ENCODE measurements around the gene F7.

Gene F7

DNA sequence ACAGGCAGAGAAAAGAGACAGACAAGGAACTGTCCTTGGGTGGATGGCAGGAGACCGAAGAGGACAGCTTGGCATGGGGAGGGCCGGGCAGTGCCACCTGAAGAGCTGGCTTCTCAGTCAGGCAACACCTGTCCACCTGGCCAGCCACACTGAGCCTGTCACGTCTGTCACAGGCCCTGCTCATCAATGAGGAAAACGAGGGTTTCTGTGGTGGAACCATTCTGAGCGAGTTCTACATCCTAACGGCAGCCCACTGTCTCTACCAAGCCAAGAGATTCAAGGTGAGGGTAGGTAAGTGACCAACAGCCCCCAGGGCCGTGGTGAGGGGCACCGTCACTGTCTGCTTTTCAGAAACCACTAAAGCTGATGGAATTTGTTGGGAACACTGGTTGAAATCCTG, 41.6 kb downstream of the F7 start:
- TF ChIP-seq, protein P1, sequence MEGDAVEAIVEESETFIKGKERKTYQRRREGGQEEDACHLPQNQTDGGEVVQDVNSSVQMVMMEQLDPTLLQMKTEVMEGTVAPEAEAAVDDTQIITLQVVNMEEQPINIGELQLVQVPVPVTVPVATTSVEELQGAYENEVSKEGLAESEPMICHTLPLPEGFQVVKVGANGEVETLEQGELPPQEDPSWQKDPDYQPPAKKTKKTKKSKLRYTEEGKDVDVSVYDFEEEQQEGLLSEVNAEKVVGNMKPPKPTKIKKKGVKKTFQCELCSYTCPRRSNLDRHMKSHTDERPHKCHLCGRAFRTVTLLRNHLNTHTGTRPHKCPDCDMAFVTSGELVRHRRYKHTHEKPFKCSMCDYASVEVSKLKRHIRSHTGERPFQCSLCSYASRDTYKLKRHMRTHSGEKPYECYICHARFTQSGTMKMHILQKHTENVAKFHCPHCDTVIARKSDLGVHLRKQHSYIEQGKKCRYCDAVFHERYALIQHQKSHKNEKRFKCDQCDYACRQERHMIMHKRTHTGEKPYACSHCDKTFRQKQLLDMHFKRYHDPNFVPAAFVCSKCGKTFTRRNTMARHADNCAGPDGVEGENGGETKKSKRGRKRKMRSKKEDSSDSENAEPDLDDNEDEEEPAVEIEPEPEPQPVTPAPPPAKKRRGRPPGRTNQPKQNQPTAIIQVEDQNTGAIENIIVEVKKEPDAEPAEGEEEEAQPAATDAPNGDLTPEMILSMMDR (IDR thresholded peaks at IDR 0.05; ENCODE audit: low read depth, low read length, poor library complexity, severe bottlenecking), result no peak
- TF ChIP-seq EZH2phosphoT487 (IDR thresholded peaks at IDR 0.05; ENCODE audit: borderline replicate concordance, low read length), result no peak
- no peaks in the 10 kb centered on the region for H3F3A ChIP-seq (ENCODE audit: control insufficient read depth, insufficient read depth)
- H3K4me1 ChIP-seq (ENCODE audit: control insufficient read depth, low read length), result no peaks in the 10 kb centered on the region
- H3K27ac ChIP-seq (ENCODE audit: low read depth, low read length), result no peak overlapping the region
- no peaks in the 10 kb centered on the region for H3K9me2 ChIP-seq (replicated peaks; ENCODE audit: control insufficient read depth, low read length)
- H3K27me3 ChIP-seq (ENCODE audit: control insufficient read depth, low read length), result no peaks in the 10 kb centered on the region
- no peaks in the 10 kb centered on the region for H3K79me2 ChIP-seq (ENCODE audit: control insufficient read depth, low read length)
- H3K4me3 ChIP-seq (ENCODE audit: low read length), result no peak overlapping the region
- H3K36me3 ChIP-seq (ENCODE audit: control insufficient read depth, low read length), result no peaks in the 10 kb centered on the region
- H3K9me3 ChIP-seq (ENCODE audit: control insufficient read depth, insufficient read depth, low read length), result no peaks in the 10 kb centered on the region
- H4K20me1 ChIP-seq (ENCODE audit: control insufficient read depth, insufficient read depth, low read depth, low read length), result no peaks in the 10 kb centered on the region
- no peak overlapping the region for H3K4me2 ChIP-seq (ENCODE audit: low read length)

DNA sequence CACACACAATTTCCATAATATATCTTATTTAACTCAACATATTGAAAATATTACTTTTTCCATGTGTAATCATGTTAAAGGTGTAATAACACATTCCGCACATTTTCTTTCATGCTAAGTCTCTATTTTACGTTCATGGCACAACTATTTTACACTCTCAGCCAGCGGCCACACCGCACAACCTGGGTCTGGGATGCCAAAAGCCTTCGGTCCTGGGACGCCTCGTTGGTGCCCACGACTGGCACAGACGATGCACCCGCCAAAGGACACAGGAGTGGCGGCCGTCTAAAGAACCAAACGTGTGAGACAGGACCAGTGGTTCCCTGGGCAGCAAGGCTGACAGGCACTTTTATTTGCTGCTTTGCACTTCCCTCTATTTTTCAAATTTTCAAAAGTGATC, 42.8 kb downstream of the F7 start:
- Histone ChIP-seq H3F3A (ENCODE audit: control insufficient read depth, insufficient read depth) (no peaks in the 10 kb centered on the region), H3K4me2 (ENCODE audit: low read length) (no peak overlapping the region), H3K27ac (ENCODE audit: low read depth, low read length) (no peak overlapping the region), H3K9me2 (replicated peaks; ENCODE audit: control insufficient read depth, low read length) (no peaks in the 10 kb centered on the region), H3K4me1 (ENCODE audit: control insufficient read depth, low read length) (peaks cover 2% of the 10 kb centered on the region), H3K36me3 (ENCODE audit: control insufficient read depth, low read length) (no peaks in the 10 kb centered on the region), H4K20me1 (ENCODE audit: control insufficient read depth, insufficient read depth, low read depth, low read length) (no peaks in the 10 kb centered on the region), H3K9me3 (ENCODE audit: control insufficient read depth, insufficient read depth, low read length) (no peaks in the 10 kb centered on the region), H3K4me3 (ENCODE audit: low read length) (no peak overlapping the region), H3K79me2 (ENCODE audit: control insufficient read depth, low read length) (no peaks in the 10 kb centered on the region), H3K27me3 (ENCODE audit: control insufficient read depth, low read length) (no peaks in the 10 kb centered on the region)
- TF ChIP-seq, protein P1 (IDR thresholded peaks at IDR 0.05; ENCODE audit: low read depth, low read length, poor library complexity, severe bottlenecking), result no peak
- no peak for TF ChIP-seq EZH2phosphoT487 (IDR thresholded peaks at IDR 0.05; ENCODE audit: borderline replicate concordance, low read length)

DNA sequence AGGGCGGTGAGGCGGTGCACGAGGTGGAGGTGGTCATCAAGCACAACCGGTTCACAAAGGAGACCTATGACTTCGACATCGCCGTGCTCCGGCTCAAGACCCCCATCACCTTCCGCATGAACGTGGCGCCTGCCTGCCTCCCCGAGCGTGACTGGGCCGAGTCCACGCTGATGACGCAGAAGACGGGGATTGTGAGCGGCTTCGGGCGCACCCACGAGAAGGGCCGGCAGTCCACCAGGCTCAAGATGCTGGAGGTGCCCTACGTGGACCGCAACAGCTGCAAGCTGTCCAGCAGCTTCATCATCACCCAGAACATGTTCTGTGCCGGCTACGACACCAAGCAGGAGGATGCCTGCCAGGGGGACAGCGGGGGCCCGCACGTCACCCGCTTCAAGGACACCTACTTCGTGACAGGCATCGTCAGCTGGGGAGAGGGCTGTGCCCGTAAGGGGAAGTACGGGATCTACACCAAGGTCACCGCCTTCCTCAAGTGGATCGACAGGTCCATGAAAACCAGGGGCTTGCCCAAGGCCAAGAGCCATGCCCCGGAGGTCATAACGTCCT, 43.4 kb downstream of the F7 start:
- H3K27me3 ChIP-seq (ENCODE audit: control insufficient read depth, low read length), result no peaks in the 10 kb centered on the region
- no peaks in the 10 kb centered on the region for H3K9me3 ChIP-seq (ENCODE audit: control insufficient read depth, insufficient read depth, low read length)
- no peaks in the 10 kb centered on the region for H3K79me2 ChIP-seq (ENCODE audit: control insufficient read depth, low read length)
- no peak for TF ChIP-seq EZH2phosphoT487 (IDR thresholded peaks at IDR 0.05; ENCODE audit: borderline replicate concordance, low read length)
- TF ChIP-seq, protein P1 (IDR thresholded peaks at IDR 0.05; ENCODE audit: low read depth, low read length, poor library complexity, severe bottlenecking), result no peak
- no peaks in the 10 kb centered on the region for H3K36me3 ChIP-seq (ENCODE audit: control insufficient read depth, low read length)
- no peak overlapping the region for H3K4me2 ChIP-seq (ENCODE audit: low read length)
- no peak overlapping the region for H3K27ac ChIP-seq (ENCODE audit: low read depth, low read length)
- peaks cover 5% of the 10 kb centered on the region for H3K4me1 ChIP-seq (ENCODE audit: control insufficient read depth, low read length)
- H3K9me2 ChIP-seq (replicated peaks; ENCODE audit: control insufficient read depth, low read length), result no peaks in the 10 kb centered on the region
- H4K20me1 ChIP-seq (ENCODE audit: control insufficient read depth, insufficient read depth, low read depth, low read length), result no peaks in the 10 kb centered on the region
- 0 out of 2 replicates have a peak, but pooled peaks cover 4% of the 10 kb centered on the region for H3F3A ChIP-seq (ENCODE audit: control insufficient read depth, insufficient read depth)
- H3K4me3 ChIP-seq (ENCODE audit: low read length), result no peak overlapping the region

All from DOHH2 (cell line).